NCI-H2081 (cell line): ENCODE measurements around the gene DDAH1.
"Not testable (repeated sequence)": the region's sequence is repeated elsewhere in the genome, so short reads cannot be mapped to it uniquely, and the experiment has no call there.

Experiments used
- DNase-seq, 2 experiments: peaks; one replicate each; lab custom pipeline; 2025; lab: John Stamatoyannopoulos, UW

The DDAH1 gene

GRCh38 chr1:85470130-85470529 is 5.2 kb upstream of the DDAH1 start:
- DNase-seq: not testable (repeated sequence)

GRCh38 chr1:85467929-85468540 is 3.1 kb upstream of the DDAH1 start:
- no peak for DNase-seq

GRCh38 chr1:85467036-85467435 is 2.1 kb upstream of the DDAH1 start:
- no peak for DNase-seq

GRCh38 chr1:85465786-85466134 is 801 bp upstream of the DDAH1 start:
- no peak for DNase-seq

GRCh38 chr1:85464497-85465098 is 361 bp downstream of the DDAH1 start:
- DNase-seq: peak in 1 of 2 experiments; percentile 64

- DNase-seq: no peak
Measured at GRCh38 chr1:85463731-85464496, 1.0 kb downstream of the DDAH1 start.

- no peak for DNase-seq
Measured at GRCh38 chr1:85462931-85463649, 1.9 kb downstream of the DDAH1 start.

- no peak for DNase-seq
Measured at GRCh38 chr1:85461216-85461918, 3.6 kb downstream of the DDAH1 start.

GRCh38 chr1:85460555-85461088 is 4.3 kb downstream of the DDAH1 start:
- DNase-seq: peak in 1 of 2 experiments; percentile 55

- no peak for DNase-seq
Measured at GRCh38 chr1:85459290-85459689, 5.7 kb downstream of the DDAH1 start.

GRCh38 chr1:85454214-85454613 is 10.7 kb downstream of the DDAH1 start:
- DNase-seq: no peak

- no peak for DNase-seq
Measured at GRCh38 chr1:85453640-85454194, 11.2 kb downstream of the DDAH1 start.

GRCh38 chr1:85452948-85453347 is 12.0 kb downstream of the DDAH1 start:
- DNase-seq: no peak

- no peak for DNase-seq
Measured at GRCh38 chr1:85451236-85451830, 13.6 kb downstream of the DDAH1 start.

- DNase-seq: no peak
Measured at GRCh38 chr1:85450832-85451231, 14.1 kb downstream of the DDAH1 start.

GRCh38 chr1:85449356-85449755 is 15.6 kb downstream of the DDAH1 start:
- DNase-seq: peak in 1 of 2 experiments; percentile 14

- DNase-seq: no peak
Measured at GRCh38 chr1:85448358-85448757, 16.6 kb downstream of the DDAH1 start.

GRCh38 chr1:85447006-85447943 is 17.7 kb downstream of the DDAH1 start:
- no peak for DNase-seq

- DNase-seq: no peak
Measured at GRCh38 chr1:85445906-85446305, 19.1 kb downstream of the DDAH1 start.

- no peak for DNase-seq
Measured at GRCh38 chr1:85444381-85444780, 20.6 kb downstream of the DDAH1 start.
